OCI-LY1 (cell line): ENCODE results near the gene ASCC2.

Experiments used
- H2AFZ ChIP-seq: fragments of 200-600 bp; sonication (generic), shearing (Covaris generic); 2 replicates; pipeline ENCODE4 v1.6.0; 2014; ENCODE audit warnings: antibody characterized with exemption, mild to moderate bottlenecking, low read length
- H3F3A ChIP-seq: fragments of 200-600 bp; sonication (generic), shearing (Covaris generic); 2 replicates; pipeline ENCODE4 v1.6.0; 2014; ENCODE audit warnings: mild to moderate bottlenecking, antibody characterized with exemption, low read length, moderate library complexity; ENCODE audit not compliant: insufficient read depth
- H3K27ac ChIP-seq: fragments of 200-600 bp; sonication (generic); 2 replicates; pipeline ENCODE4 v1.5.1; 2014; ENCODE audit warnings: low read length, mixed run types, mild to moderate bottlenecking, low read depth; ENCODE audit not compliant: poor library complexity, severe bottlenecking
- H3K27me3 ChIP-seq: fragments of 200-600 bp; sonication (generic); 2 replicates; pipeline ENCODE4 v1.6.0; 2014; ENCODE audit warnings: antibody characterized with exemption, mild to moderate bottlenecking, low read length, moderate library complexity; ENCODE audit not compliant: insufficient read depth
- H3K36me3 ChIP-seq: fragments of 200-600 bp; sonication (generic); 2 replicates; pipeline ENCODE4 v1.6.1; 2014; ENCODE audit warnings: mild to moderate bottlenecking, antibody characterized with exemption, low read length, moderate library complexity, mixed read lengths; ENCODE audit not compliant: insufficient read depth
- H3K4me1 ChIP-seq: fragments of 200-600 bp; sonication (generic); 2 replicates; pipeline ENCODE4 v1.5.1; 2014; ENCODE audit warnings: mild to moderate bottlenecking, low read length, moderate library complexity; ENCODE audit not compliant: insufficient read depth, severe bottlenecking
- H3K4me2 ChIP-seq: fragments of 200-600 bp; sonication (generic), shearing (Covaris generic); 2 replicates; pipeline ENCODE4 v1.6.1; 2014; ENCODE audit warnings: low read length
- H3K4me3 ChIP-seq: fragments of 200-600 bp; sonication (generic); 2 replicates; pipeline ENCODE4 v1.5.1; 2014; ENCODE audit warnings: low read length, low read depth, mild to moderate bottlenecking, mixed read lengths; ENCODE audit not compliant: poor library complexity, severe bottlenecking
- H3K79me2 ChIP-seq: fragments of 200-600 bp; shearing (Covaris generic); 2 replicates; pipeline ENCODE4 v1.6.1; 2016; ENCODE audit warnings: mixed run types, low read length, mixed read lengths; ENCODE audit not compliant: insufficient read depth
- H3K9ac ChIP-seq: fragments of 200-600 bp; sonication (generic), shearing (Covaris generic); 2 replicates; pipeline ENCODE4 v1.6.1; 2014; ENCODE audit warnings: mild to moderate bottlenecking, low read length, mixed read lengths
- H3K9me2 ChIP-seq: fragments of 200-600 bp; sonication (generic), shearing (Covaris generic); 2 replicates; pipeline ENCODE4 v1.6.1; 2014; ENCODE audit warnings: low read depth, mild to moderate bottlenecking, low read length, mixed read lengths
- H3K9me3 ChIP-seq: fragments of 200-600 bp; shearing (Covaris generic); 2 replicates; pipeline ENCODE4 v1.6.1; 2014; ENCODE audit warnings: low read length, mixed read lengths
- H4K20me1 ChIP-seq: fragments of 200-600 bp; sonication (generic), shearing (Covaris generic); 2 replicates; pipeline ENCODE4 v1.6.0; 2016; ENCODE audit warnings: mild to moderate bottlenecking, low read length; ENCODE audit not compliant: insufficient read depth
- CTCF ChIP-seq: fragments of 200-600 bp; sonication (generic), shearing (Covaris generic); IDR thresholded peaks from 2 replicates; pipeline ENCODE4 v1.5.1; 2017; ENCODE audit warnings: mild to moderate bottlenecking, antibody characterized with exemption, low read length, moderate library complexity, mixed read lengths
- EZH2 ChIP-seq: fragments of 200-600 bp; sonication (generic), shearing (Covaris generic); IDR thresholded peaks from 2 replicates; pipeline ENCODE4 v1.8.0; 2017; ENCODE audit warnings: borderline replicate concordance, mixed run types, mild to moderate bottlenecking, antibody characterized with exemption, low read length, moderate library complexity, mixed read lengths

Gene ASCC2

GRCh38 chr22:29833392-29833965 lies 4.6 kb downstream of the ASCC2 start:
- Histone ChIP-seq H2AFZ (no peak overlapping the region), H3K4me1 (peaks cover 17% of the 10 kb centered on the region), H3K9me3 (no peaks in the 10 kb centered on the region), H3K27ac (no peak overlapping the region), H4K20me1 (no peaks in the 10 kb centered on the region), H3K36me3 (peaks cover 50% of the 10 kb centered on the region), H3F3A (no peaks in the 10 kb centered on the region), H3K4me3 (no peak overlapping the region), H3K27me3 (no peaks in the 10 kb centered on the region), H3K4me2 (no peak overlapping the region), H3K9ac (no peak overlapping the region), H3K79me2 (peaks cover 10% of the 10 kb centered on the region), H3K9me2 (no peaks in the 10 kb centered on the region)
- TF ChIP-seq EZH2 (no peak), CTCF (no peak)

DNA sequence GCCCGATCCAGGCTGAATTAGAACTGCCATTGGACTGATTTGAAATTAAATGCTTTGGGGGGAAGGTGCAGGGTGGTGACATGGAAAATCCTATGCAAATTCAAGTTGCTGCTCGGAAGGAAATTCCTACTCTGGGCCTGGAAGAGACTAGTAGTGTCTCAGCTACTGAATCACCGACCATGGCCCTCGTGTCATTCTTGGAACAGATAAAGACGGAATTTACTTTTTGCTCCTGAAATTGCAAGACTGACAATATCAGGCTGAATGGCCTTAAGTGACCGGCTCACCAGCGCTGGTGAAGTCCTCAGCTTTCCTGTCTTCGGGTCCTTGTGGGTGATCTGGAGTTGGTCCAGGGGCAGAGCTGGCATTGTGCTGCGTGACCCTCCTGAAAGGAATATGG lies 6.1 kb downstream of the ASCC2 start:
- H3K36me3 ChIP-seq, result peaks cover 61% of the 10 kb centered on the region
- no peak overlapping the region for H3K4me2 ChIP-seq
- H3F3A ChIP-seq, result no peaks in the 10 kb centered on the region
- TF ChIP-seq CTCF (no peak), EZH2 (no peak)
- no peak overlapping the region for H3K9ac ChIP-seq
- peaks cover 8% of the 10 kb centered on the region for H3K4me1 ChIP-seq
- H3K4me3 ChIP-seq, result no peak overlapping the region
- no peak overlapping the region for H3K27ac ChIP-seq
- no peaks in the 10 kb centered on the region for H3K9me2 ChIP-seq
- H4K20me1 ChIP-seq, result no peaks in the 10 kb centered on the region
- no peak overlapping the region for H2AFZ ChIP-seq
- no peaks in the 10 kb centered on the region for H3K27me3 ChIP-seq
- no peaks in the 10 kb centered on the region for H3K9me3 ChIP-seq
- peaks cover 4% of the 10 kb centered on the region for H3K79me2 ChIP-seq

DNA sequence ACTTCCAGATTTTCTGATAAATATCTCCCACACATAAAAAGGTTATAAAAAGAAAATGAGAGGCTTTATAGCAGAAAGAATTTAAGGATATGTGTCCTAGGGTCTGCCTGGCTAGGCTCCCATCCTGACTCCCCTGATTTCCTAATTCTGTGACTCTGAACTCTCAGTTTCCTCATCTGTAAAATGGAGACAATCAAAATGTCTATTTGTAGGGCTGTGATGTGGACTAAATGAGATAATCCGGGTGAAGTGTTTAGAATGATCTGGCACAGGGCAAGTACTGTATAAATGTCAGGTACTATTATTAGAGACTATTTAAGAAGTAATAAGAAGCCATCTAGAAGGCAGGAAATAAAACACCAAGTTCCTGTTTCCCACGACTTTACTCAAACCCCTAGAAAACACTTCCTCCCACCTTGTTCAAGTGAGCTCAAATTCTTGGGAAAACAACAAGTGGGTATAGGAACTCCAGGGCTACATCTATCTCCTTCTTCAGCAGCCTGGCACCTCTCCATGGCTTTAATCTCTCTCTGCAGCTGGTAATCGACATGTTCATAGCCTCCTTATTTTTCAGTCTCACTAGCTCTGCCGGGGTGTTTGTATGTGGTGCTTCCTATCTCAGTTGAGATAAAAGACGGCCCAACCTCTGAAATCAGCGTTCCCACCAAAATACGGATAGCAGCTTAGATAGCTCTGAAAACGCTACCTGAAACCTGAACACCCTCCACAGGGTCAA lies 6.7 kb downstream of the ASCC2 start:
- Histone ChIP-seq H2AFZ (no peak overlapping the region), H3K36me3 (peaks cover 61% of the 10 kb centered on the region), H4K20me1 (no peaks in the 10 kb centered on the region), H3K27ac (no peak overlapping the region), H3K27me3 (no peaks in the 10 kb centered on the region), H3K4me1 (peaks cover 2% of the 10 kb centered on the region), H3K79me2 (no peaks in the 10 kb centered on the region), H3K9me2 (no peaks in the 10 kb centered on the region), H3K9me3 (no peaks in the 10 kb centered on the region), H3K9ac (no peak overlapping the region), H3F3A (no peaks in the 10 kb centered on the region), H3K4me2 (no peak overlapping the region), H3K4me3 (no peak overlapping the region)
- TF ChIP-seq CTCF (no peak), EZH2 (no peak)
